Peyer's patch (tissue), 4 donors: ENCODE measurements around the gene CHMP4B.

Experiments used
- CTCF ChIP-seq, 6 experiments: fragments of 450-650 bp in 4 of 6; fragments of 200-600 bp in 2 of 6; sonication (generic) in 1 of 6; IDR thresholded peaks; one replicate each; pipeline ENCODE4 v1.5.1; 2017 to 2019; ENCODE audit warnings: antibody characterized with exemption in 6 of 6, mild to moderate bottlenecking in 3 of 6, moderate library complexity in 1 of 6
- POLR2A ChIP-seq, 2 donors: fragments of 450-650 bp; IDR thresholded peaks; one replicate each; pipeline ENCODE4 v1.5.1; 2017; ENCODE audit warnings: antibody characterized with exemption in 2 of 2, mild to moderate bottlenecking in 2 of 2, moderate library complexity in 2 of 2

GRCh38 chr20:33858666-33859065, 47.5 kb downstream of the CHMP4B start:
- TF ChIP-seq POLR2A (IDR thresholded peaks at IDR 0.05) (no peak), CTCF (IDR thresholded peaks at IDR 0.05) (no peak)
